HUES64 (cell line): ENCODE measurements around the gene NXF2. TPM values are rescaled to one million over a fixed set of nuclear protein-coding genes. Genes with fewer than 3 reads are reported as not detected.
"Not testable (repeated sequence)": the region's sequence is repeated elsewhere in the genome, so short reads cannot be mapped to it uniquely, and the experiment has no call there.

ENCODE experiments used
- H3K27ac ChIP-seq: 2 replicates; pipeline ENCODE4 v1.7.0; 2013; ENCODE audit warnings: low read depth, low read length, inconsistent platforms
- H3K27me3 ChIP-seq: 2 replicates; pipeline ENCODE4 v1.6.1; 2013; ENCODE audit warnings: mild to moderate bottlenecking, low read length; ENCODE audit not compliant: insufficient read depth
- H3K36me3 ChIP-seq: 2 replicates; pipeline ENCODE4 v1.6.1; 2013; ENCODE audit warnings: mild to moderate bottlenecking, low read length; ENCODE audit not compliant: insufficient read depth
- H3K4me1 ChIP-seq: 2 replicates; pipeline ENCODE4 v1.6.1; 2013; ENCODE audit warnings: mild to moderate bottlenecking, low read length, moderate library complexity; ENCODE audit not compliant: insufficient read depth
- H3K4me3 ChIP-seq: 2 replicates; pipeline ENCODE4 v1.5.1; 2013; ENCODE audit warnings: mild to moderate bottlenecking, low read length, moderate library complexity
- H3K9ac ChIP-seq: 2 replicates; pipeline ENCODE4 v1.6.1; 2013; ENCODE audit warnings: mild to moderate bottlenecking, low read depth, low read length
- H3K9me3 ChIP-seq: 2 replicates; pipeline ENCODE4 v1.6.1; 2013; ENCODE audit warnings: low read depth, low read length; ENCODE audit not compliant: insufficient read depth
- WGBS: fragments of 150-250, 120-280 bp; methylation state at CpG from one replicate; pipeline ENCODE4 v1.1.7; 2013; ENCODE audit warnings: missing lambda C conversion rate; 5-methylcytosine and 5-hydroxymethylcytosine counted together
- polyA plus RNA-seq, 2 experiments: library from polyadenylated mRNA; stranded (reverse); fragments of 50-300 nt; gene quantifications; one replicate each; pipeline ENCODE4 v1.2.3, GENCODE V29; 2013

NXF2 gene, protein sequence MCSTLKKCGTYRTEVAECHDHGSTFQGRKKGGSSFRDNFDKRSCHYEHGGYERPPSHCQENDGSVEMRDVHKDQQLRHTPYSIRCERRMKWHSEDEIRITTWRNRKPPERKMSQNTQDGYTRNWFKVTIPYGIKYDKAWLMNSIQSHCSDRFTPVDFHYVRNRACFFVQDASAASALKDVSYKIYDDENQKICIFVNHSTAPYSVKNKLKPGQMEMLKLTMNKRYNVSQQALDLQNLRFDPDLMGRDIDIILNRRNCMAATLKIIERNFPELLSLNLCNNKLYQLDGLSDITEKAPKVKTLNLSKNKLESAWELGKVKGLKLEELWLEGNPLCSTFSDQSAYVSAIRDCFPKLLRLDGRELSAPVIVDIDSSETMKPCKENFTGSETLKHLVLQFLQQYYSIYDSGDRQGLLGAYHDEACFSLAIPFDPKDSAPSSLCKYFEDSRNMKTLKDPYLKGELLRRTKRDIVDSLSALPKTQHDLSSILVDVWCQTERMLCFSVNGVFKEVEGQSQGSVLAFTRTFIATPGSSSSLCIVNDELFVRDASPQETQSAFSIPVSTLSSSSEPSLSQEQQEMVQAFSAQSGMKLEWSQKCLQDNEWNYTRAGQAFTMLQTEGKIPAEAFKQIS
- polyA plus RNA-seq (2013, experiment 1 of 2), result not detected
- polyA plus RNA-seq (2013, experiment 2 of 2), result not detected

DNA sequence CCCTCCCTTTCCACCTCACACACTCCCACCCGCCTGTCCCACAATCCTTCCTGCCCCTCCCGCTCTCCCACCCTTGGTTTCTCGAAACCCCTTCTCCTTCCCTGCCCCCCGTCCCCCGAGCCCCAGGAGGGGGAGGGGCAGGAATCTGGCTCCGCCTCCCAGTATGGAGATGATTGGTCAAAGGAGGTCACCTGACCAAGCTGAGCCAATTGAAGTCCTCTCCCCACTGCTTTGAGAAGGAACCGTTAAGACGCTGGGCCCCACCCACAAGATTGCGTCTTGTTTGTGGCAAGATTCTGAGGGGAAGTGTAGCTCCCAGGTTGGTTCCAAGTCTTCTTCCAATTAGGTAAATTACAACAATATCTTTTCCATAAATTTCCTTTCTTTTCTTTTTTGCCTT, at the start of gene NXF2:
Gene NXF2 (plus strand): TSS at position 275 of the 400 bp plus-strand sequence. CDS start 59,912 bp downstream, outside the sequence.
- H3K27me3 ChIP-seq, H3K9me3 ChIP-seq, H3K27ac ChIP-seq, H3K9ac ChIP-seq, H3K36me3 ChIP-seq, H3K4me1 ChIP-seq, H3K4me3 ChIP-seq: not testable (repeated sequence)
- no CpG with 5 or more reads among the region's 9 CpGs for WGBS

DNA sequence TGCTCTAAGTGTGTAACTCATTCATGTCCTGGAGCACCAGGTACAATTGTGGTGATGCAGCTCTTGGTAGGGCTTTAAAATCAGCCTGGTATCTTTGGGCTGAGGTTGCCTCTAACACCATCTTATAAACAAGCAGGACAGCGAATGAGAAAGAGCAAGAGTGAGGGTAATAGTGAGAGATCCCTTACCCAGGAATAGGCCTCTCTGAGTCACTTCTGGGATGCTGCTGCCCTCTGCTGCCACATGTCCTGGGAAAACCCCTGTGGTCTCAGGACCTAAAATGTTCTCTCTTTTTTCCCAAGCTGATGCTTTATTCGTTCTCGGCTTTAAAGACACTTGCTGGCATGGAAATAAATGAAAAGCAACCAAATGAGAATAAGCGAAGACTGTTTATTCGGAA, 39.0 kb upstream of the NXF2 start:
- not testable (repeated sequence) for H3K27me3 ChIP-seq, H3K4me3 ChIP-seq, H3K36me3 ChIP-seq, H3K9ac ChIP-seq, H3K4me1 ChIP-seq, H3K27ac ChIP-seq, H3K9me3 ChIP-seq
- no CpG with 5 or more reads among the region's 5 CpGs for WGBS

DNA sequence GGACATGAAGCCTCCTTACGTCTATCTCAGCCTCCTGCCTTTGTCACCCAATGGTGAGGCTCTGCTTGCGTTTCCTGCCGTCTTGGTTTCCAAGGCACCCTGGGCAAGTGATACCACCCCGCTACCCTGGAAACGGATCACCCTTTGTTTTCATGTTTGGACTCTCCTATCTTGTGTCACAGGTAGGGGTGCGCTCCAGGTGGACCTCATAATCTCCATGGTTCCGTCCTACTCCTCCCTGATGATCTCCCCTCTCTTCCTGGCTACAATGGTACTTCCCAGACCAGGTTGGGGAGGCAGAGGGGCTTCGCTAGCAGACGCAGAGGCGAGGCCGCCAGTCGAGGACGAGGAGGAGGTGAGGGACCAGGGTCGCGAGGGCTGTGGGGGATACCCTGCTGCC, 32.0 kb upstream of the NXF2 start, which contains the start of gene TCP11X1:
Gene TCP11X1 (plus strand): TSS at position 316 of the 400 bp plus-strand sequence.
- H3K9ac ChIP-seq, H3K27me3 ChIP-seq, H3K36me3 ChIP-seq, H3K27ac ChIP-seq, H3K9me3 ChIP-seq, H3K4me3 ChIP-seq, H3K4me1 ChIP-seq: not testable (repeated sequence)
- no CpG with 5 or more reads among the region's 15 CpGs for WGBS

DNA sequence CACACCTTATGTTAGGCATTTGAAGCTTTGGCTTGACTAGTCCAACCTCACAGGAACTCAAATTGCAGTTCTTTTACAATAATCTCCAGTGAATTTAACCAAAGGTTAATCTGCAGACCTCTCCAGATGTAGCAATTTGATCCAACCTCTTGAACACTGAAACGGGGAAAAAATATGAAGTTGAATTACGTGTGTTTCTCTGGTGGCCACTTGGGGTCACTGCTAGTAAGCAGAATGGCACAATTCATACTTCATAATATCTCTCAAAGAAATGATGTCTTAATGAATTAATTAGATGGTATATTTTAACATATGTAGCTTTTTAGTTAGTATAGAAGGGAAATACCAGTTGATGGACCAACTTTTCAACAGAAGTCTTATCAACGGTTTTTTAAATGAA, 30.5 kb upstream of the NXF2 start:
- not testable (repeated sequence) for H3K4me1 ChIP-seq, H3K9me3 ChIP-seq, H3K36me3 ChIP-seq, H3K27ac ChIP-seq, H3K4me3 ChIP-seq, H3K9ac ChIP-seq, H3K27me3 ChIP-seq
- WGBS, result no CpG with 5 or more reads among the region's 3 CpGs

DNA sequence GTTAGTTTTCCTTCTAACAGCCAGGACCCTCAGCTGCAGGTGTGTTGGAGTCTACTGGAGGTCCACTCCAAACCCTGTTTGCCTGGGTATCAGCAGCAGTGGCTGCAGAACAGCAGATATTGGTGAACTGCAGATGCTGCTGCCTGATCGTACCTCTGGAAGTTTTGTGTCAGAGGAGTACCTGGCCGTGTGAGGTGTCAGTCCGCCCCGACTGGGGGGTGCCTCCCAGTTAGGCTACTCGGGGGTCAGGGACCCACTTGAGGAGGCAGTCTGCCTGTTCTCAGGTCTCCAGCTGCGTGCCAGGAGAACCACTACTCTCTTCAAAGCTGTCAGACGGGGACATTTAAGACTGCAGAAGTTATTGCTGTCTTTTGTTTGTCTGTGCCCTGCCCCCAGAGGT, 11.3 kb upstream of the NXF2 start:
- H3K9me3 ChIP-seq, H3K4me1 ChIP-seq, H3K9ac ChIP-seq, H3K27me3 ChIP-seq, H3K27ac ChIP-seq, H3K4me3 ChIP-seq, H3K36me3 ChIP-seq: not testable (repeated sequence)
- 100% methylated on average over 2 of the region's 7 CpGs for WGBS

DNA sequence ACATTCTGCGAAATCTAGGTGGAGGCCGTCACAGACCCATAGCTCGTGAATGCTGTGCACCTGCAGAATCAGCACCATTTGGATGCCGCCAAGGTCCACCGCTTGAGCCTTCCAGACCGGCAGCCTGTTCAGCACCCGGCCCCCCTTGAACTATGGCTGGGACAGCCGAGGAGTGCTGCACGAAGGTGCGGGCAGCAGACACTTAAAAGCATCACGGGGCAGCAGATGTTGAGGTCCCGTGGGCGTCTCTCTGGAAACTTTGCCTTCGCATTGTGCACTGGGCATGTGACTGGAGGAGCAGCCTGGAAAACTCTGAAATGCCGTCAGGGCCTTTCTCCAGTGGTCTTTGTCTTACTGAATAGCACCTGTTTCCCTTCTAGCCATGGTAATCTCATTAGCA, 6.7 kb upstream of the NXF2 start:
- not testable (repeated sequence) for H3K4me1 ChIP-seq, H3K4me3 ChIP-seq, H3K9ac ChIP-seq, H3K27ac ChIP-seq, H3K9me3 ChIP-seq, H3K27me3 ChIP-seq, H3K36me3 ChIP-seq
- WGBS, result 81% methylated on average over 6 of the region's 15 CpGs

DNA sequence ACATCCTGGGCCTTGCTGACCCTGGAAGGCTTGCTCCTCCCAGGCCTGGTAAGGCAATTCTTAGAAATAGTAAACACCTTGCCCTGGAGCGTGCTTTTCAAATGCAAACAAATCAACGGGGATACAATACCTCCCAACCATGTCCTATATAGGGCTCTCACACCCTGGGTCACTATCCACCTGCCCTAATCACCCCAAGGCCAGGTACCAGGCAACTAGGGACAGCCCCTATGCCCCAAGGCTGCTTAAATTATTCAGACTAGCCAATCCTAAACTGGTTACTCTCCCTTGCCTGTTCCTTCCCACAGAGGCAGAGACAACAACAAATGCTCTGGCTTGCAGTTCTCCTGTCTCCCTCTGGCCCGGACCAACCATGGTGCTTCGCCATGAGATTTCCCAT, 25.3 kb downstream of the NXF2 start:
- H3K36me3 ChIP-seq, H3K27ac ChIP-seq, H3K4me3 ChIP-seq, H3K9me3 ChIP-seq, H3K9ac ChIP-seq, H3K27me3 ChIP-seq, H3K4me1 ChIP-seq: not testable (repeated sequence)
- WGBS, result no CpG with 5 or more reads among the region's 4 CpGs

DNA sequence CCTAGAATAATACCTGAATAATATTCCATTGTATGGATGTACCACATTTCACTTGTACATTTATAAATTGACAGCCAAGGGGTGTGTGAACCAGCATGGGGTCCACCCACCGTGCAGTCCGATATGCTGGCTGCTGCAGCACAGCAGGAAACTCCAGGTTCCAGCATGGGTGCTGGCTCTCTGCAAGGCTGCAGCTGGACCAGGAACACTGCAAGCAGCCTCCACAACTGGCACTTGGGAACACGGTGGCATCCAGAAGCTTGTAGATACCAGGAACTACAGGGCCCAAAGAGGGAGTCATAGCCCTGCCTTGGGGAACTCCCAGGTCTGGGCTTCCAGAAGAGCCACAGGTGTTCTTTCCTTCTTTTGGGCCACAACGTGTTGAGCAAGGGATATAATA, 91.2 kb downstream of the NXF2 start:
- no peaks in the 10 kb centered on the region for H3K4me1 ChIP-seq
- no peaks in the 10 kb centered on the region for H3K27me3 ChIP-seq

DNA sequence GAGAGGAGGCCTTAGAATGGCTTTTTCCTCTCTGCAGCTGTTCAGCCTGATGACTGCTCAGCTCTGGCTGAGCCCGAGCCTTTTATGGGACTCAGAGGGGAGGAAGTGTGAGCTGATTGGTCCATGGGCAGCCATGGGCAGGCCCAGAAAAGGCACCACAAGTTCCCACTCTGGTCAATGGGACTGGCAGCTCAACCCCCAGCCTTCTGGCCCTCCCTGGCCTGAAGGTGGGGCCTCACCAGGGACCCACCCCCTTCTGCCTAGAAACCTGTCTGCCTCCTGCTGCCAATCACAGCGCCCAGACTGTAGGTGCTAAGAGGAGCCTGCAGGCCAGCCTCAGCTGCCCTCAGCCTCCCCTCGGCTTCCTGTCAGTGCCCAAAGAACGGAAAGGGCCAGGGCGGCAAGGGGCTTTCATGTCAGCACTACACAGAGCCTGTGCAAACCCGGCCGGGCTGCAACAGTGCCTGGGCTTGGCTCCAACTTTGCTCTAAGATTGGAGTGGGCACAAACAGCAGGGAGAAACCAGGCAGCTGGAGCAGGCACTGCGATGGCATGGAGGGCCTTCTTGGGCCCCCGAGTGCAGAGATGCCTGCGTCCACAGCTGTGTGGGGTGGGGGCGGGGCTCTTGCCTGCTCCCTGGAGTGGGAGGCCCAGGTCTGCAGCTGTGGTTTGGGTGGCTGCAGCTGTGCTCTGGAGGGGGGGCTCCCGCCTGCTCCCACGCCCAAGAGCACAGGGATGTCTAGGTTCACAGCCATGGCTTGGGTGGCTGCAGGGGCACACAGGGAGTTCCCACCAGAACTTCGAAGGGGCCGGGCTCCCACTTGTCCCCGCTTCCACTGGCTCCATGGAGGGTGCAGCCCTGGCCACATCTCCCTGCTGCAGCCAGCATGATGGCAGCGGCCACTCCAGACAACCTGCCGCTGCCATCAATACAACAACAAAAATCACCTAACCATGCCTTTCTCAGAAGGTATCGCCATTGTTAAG, 92.6 kb downstream of the NXF2 start:
- Histone ChIP-seq H3K4me1 (no peaks in the 10 kb centered on the region), H3K4me3 (no peak overlapping the region), H3K36me3 (no peaks in the 10 kb centered on the region), H3K27me3 (no peaks in the 10 kb centered on the region), H3K9ac (no peak overlapping the region), H3K27ac (no peak overlapping the region), H3K9me3 (peaks cover 15% of the 10 kb centered on the region; the same call in 1 of the 2 replicates)
- 90% methylated on average over 18 of the region's 19 CpGs for WGBS

More for the DNA sequence above, 91.2 kb downstream of the NXF2 start:
- Histone ChIP-seq H3K36me3 (no peaks in the 10 kb centered on the region), H3K9ac (no peak overlapping the region), H3K4me3 (no peak overlapping the region), H3K27ac (no peak overlapping the region), H3K9me3 (peaks cover 15% of the 10 kb centered on the region; the same call in 1 of the 2 replicates)
- WGBS, result 86% methylated on average over 3 of the region's 4 CpGs

DNA sequence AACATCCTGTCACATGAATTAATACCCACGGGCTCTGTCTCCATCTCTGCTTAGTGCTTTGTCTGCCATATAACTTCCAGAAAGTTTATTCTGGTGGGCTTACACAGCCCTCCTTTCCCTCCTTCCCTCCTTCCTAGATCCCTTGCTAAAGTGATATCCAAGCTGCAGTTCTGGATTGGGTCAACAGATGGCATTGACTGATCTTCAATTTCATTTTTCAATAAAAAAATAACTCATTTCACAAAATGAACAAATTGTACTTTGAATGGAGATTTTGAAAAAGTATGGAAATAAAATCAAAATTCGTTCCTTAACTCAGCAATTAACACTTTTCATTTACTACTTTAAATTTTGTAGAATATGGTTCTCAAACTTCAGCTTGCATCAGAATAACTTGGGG, 94.9 kb downstream of the NXF2 start:
- H3K4me1 ChIP-seq, result no peaks in the 10 kb centered on the region
- no peak overlapping the region for H3K9ac ChIP-seq
- WGBS, result 80% methylated on average over 1 of the region's 2 CpGs
- H3K36me3 ChIP-seq, result no peaks in the 10 kb centered on the region
- H3K9me3 ChIP-seq, result peaks cover 15% of the 10 kb centered on the region; the same call in 1 of the 2 replicates
- H3K4me3 ChIP-seq, result no peak overlapping the region
- no peaks in the 10 kb centered on the region for H3K27me3 ChIP-seq
- H3K27ac ChIP-seq, result no peak overlapping the region

DNA sequence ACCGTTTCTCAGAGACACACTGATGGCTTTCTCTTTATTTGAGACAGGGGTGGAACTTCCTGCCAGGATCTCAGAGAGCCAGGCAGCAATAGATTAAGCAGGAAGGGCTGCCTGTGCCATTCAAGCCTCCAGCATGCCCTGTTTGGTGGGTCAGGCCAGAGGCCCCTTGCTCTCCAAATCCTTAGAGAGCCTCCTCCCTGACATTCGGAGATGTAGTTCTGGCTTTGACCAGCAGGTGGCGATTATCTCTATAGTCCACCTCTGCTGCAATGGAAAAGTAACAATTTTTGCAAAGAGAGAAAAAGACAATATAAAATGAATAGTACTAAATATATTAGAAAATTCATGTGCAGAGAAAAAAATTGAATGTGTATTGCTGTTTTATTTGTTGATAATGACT, 98.9 kb downstream of the NXF2 start:
- Histone ChIP-seq H3K9me3 (0 out of 2 replicates have a peak, but pooled peaks cover under 1% of the 10 kb centered on the region), H3K27me3 (no peaks in the 10 kb centered on the region), H3K27ac (no peak overlapping the region), H3K4me3 (no peak overlapping the region), H3K36me3 (no peaks in the 10 kb centered on the region), H3K4me1 (no peaks in the 10 kb centered on the region), H3K9ac (no peak overlapping the region)
- 50% methylated on average over 2 of the region's 3 CpGs for WGBS
